ENCODE results near the gene SLC39A11.
"Not testable (repeated sequence)": the region's sequence is repeated elsewhere in the genome, so short reads cannot be mapped to it uniquely, and the experiment has no call there.

SLC39A11 gene

GRCh38 chr17:73107191-73107590 lies 14.7 kb upstream of the SLC39A11 start:
- no peak for DNase-seq (ENCODE audit: low read depth)

- DNase-seq (ENCODE audit: low read depth) = no peak
Observed at GRCh38 chr17:73105431-73105830, 12.9 kb upstream of the SLC39A11 start.

DNA sequence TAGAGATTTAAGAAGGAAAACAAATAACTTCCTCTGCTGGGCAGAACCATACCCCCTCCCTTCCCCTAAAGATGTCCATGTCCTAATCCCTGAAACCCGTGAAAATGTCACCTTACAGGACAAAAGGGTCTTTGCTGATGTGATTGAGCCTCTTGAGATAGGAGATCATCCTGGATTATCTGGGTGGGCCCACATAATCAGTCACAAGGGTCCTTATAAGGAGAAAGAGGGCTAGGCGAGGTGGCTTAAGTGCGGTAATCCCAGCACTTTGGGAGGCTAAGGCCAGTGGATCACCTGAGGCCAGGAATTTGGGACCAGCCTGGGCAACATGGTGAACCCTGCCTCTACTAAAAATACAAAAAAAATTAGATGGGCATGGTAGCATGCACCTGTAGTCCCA lies 12.0 kb upstream of the SLC39A11 start:
- DNase-seq (ENCODE audit: low read depth) = no peak

DNA sequence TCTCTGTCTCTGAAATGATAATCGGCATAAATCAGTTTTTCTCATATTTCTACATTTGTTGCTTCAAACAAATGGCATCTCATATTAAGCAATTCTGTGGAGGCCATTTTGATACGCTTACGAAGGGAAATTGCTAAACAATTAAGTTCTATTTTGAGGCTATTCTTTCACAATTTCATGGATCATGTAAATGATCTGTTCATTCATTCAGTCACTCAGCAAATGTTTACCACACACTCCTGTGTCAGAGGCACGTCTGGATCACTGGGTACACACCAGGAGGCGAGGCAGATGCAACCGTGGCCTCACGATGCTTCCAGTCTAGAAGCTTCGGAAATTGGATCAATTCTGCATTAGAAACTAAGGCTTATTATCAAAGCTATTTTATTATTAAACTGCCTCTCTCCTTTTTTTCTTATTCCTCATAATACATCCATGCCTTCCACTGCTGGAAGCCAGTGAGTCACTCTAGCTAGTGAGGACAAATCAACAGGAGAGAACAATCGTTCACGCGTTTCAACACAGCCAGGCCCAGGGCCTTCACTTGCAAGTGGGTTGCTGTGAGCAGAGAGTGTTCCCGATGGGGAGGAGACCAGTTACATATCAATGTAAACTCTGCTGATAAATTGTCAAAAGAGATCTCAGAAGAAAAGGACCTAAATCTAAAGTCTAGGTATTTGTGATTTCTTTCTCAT lies 11.3 kb upstream of the SLC39A11 start:
- no peak for DNase-seq (ENCODE audit: low read depth)

DNA sequence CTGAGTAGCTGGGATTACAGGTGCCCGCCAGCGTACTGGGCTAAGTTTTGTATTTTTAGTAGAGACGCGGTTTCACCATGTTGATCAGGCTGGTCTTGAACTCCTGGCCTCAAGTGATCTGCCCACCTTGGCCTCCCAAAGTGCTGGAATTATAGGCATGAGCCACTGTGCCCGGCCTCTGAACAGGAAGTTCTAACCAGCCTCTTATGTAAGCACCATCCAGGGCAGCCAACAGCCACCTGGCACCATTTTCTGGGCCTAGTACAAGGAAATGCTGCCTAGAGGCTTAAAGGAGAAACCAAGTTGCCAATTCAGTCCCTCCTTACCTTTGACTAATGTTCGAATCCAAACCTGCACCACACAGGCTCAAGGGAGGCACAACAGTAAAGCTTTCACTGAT lies 8.5 kb upstream of the SLC39A11 start:
- DNase-seq (ENCODE audit: low read depth) = no peak

DNA sequence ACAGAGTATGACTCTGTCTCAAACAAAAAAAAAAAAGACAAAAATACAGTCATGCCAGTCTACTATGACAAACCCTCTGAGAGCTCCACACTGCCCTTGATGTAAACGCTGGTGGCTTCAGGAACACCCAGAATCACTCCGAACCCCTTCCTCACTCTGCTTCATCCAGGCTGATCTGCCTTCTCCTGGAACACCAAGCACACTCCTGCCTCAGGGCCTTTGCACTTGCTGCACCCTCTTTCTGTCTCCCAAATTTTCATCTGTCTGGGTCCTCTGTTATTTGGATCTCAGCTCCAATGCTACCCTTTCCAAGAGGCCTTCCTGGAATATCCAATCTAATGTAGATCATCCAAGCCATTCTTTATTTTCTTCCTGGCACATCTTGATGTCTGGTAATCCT lies 7.9 kb upstream of the SLC39A11 start:
- no peak for DNase-seq (ENCODE audit: low read depth)

DNA sequence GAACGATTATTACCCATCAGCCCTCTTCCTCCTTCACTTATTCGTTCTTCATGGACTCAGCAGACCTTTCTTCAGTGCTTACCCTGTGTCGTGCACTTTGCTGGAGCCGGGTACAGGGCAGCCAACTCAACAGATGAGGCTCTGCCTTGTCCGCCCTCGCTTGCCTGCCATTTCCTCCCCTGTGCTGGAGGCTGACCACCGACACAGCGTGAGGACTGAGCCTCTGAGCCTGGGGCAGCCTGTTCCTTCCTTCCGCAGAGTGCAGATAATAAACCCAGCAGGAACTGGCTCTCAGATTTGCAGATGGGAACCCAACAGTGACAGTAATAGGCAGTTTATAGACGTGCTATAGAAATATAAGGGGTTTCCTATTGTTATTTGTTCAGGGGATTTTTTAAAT lies 7.0 kb upstream of the SLC39A11 start:
- DNase-seq (ENCODE audit: low read depth) = no peak

DNA sequence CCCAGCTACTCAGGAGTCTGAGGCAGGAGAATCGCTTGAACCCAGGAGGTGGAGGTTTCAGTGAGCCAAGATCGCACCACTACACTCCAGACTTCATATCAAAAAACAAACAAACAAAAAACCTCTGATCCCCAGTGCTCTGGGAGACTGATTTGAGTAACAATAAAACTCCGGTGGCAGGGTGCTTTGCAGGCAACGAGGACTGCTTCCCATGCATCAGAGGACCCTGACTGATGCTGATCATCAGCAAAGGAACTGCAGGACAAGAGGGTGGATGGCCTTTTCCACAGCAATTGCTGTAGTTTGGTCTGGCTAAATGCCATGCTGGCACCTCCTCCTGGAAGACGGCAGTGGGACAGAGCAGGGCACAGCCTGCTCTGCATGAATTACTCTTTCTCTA lies 6.4 kb upstream of the SLC39A11 start:
- DNase-seq (ENCODE audit: low read depth) = no peak

- DNase-seq (ENCODE audit: low read depth) = not testable (repeated sequence)
Observed at GRCh38 chr17:73097973-73098765, 5.7 kb upstream of the SLC39A11 start.

DNA sequence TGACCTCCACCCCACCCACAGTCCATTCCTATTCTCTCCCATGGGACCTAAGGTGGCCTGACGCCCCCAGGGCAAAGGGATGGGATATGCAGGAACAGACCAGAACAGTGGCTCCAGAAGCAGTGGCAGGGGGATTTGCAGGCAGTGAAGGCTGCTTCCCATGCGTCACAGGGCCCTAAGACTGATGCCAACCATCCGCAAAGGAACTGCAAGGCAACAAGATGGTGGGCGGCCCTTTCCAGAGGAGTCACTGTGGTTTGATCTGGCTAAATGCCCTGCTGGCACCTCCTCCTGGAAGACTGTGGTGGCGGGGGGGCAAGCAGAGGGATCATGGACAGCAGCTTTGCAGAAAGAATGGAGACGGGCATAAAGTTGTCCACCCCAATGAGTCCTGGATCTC lies 4.4 kb upstream of the SLC39A11 start:
- no peak for DNase-seq (ENCODE audit: low read depth)

GRCh38 chr17:73096211-73096610 lies 3.7 kb upstream of the SLC39A11 start:
- DNase-seq (ENCODE audit: low read depth) = no peak

DNA sequence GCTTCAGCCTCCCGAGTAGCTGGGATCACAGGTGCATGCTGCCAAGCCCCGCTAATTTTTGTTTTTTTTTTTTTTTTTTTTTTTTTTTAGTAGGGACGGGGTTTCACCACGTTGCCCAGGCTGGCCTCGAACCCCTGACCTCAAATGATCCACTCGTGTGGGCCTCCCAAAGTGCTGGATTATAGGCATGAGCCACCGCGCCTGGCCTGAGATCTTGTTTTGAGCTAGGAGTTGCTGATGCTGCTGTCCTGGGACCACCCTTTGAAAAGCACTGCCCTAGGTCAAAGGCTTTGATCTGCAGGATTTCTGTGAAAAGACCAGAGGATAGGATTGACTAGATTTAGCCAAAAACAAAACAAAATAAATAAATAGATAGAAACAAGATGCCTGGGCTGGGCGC lies 798 bp upstream of the SLC39A11 start:
- DNase-seq (ENCODE audit: low read depth) = no peak

DNA sequence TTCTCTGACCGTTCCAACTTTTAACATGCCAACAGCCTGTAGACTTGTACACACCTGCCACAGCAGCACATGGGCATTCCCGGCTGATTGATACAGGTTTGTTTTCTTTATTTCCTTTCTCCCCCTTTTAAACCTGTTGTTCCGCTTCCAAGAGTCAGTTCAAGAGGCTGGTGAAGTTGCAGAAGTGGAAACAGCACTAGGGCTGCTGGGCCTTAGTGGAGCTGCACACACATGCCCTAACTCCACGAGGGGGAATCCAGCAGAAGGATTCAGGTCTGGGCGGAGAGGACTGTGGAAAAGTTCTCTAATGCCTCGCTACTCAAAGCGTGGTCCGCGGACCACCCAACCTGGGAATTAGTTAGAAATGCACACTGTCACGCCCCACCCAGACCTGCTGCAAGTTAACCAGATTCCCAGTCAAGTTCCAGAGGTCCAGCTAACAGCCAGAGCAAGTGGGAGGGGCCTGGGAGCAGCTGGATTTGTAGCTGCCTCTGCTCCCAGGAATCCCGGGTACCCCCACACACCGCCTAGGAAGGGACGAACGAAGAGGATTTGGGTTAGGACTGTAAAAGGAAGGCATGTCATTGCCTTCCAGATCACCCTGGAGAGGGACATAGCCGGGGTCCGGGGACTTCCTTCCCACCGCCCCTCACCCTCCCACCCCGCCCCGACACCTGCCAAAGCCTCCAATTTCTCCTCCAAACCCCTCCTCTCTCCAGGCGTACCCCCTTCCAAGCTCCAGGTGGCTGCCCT lies 542 bp downstream of the SLC39A11 start:
- no peak for DNase-seq (ENCODE audit: low read depth)

DNA sequence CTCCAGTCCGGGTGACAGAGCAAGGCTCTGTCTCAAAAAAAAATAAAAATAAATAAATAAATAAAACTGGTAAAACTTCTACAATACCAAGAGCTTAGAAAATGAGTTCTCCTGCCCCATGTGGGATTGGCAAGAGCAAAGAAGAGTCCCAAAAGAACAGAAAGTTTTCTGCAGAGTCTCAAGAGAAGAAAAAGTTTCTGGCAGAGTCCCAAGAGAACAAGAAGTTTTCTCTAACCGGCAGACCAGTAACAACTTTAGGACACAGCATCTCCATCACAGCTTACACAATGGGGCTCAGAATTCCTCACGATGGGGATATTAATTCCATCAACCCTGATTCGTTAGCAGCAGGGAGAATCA lies 1.1 kb downstream of the SLC39A11 start:
- DNase-seq (ENCODE audit: low read depth) = no peak

DNA sequence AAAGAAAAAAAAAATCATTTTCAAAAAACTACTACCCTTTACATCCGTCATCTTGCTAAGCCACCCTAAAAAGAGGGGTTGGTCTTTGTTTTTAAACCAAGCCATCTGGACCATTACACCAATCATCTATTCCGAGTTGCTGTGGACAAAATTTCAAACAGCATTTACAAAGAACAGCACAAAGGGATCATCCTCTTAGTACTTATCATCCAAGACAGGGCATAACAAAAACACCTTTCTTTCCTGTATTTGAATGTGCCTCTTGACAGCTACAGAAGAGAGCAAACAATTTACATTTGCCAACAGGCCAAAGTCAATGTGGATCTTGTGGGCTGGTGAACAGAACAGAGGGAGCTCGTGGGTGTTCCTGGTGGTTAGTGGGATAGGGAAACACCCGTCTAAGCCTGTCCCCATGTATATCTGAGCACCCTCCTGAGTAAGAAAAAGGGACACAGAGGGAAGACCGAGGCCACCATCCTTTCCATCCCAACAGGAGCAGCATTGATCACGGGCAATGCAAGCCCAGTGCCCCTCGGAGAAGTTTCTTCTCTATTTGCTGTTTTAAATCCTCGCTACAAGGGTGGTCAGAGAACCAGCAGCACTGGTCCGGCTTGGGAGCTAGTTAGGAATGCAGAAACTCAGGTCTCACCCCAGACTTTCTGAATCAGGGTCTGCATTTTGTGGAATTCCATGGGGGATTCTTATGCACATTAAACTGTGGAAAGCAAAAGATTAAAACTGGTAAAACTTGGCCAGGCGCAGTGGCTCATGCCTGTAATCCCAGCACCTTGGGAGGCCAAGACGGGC lies 1.9 kb downstream of the SLC39A11 start:
- no peak for DNase-seq (ENCODE audit: low read depth)

- no peak for DNase-seq (ENCODE audit: low read depth)
Observed at GRCh38 chr17:73089322-73090317, 2.9 kb downstream of the SLC39A11 start.

DNA sequence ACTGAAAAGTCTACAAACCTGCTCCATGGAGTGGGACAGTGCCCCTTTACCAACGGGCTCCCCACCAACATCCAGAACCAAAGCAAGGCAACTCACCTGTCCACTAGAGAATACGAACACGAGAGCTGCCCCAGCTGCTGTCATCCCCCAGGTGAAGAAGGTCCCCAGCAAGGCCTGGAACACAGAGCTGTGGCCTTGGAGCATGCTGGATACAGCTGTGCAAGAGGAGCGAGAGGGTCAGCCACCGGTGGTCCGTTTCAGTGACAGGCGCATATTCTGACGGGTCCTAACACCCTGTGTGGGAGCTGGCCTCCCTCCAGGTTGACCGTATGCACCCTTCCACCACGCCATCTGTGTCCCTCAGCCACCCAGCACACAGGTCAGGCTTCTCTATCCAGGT lies 3.9 kb downstream of the SLC39A11 start:
- DNase-seq (ENCODE audit: low read depth) = no peak

DNA sequence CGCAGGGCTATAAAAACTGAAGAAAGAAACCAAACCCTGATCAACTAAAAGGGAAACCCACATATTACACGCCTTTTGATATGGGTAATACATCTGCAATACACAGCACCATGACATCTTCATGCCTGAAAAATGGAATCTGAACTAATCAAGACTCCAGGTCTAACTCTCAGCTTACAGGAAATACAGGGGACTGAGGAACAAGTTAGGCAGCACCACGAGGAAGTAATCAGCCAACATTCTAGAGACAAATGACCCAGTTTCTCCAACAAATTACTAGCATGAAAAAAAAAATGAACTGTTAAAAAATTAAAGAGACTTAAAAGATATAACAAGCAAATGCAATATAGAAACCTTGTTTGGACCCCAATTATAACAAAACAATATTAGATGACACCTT lies 9.1 kb downstream of the SLC39A11 start:
- DNase-seq (ENCODE audit: low read depth) = no peak

DNA sequence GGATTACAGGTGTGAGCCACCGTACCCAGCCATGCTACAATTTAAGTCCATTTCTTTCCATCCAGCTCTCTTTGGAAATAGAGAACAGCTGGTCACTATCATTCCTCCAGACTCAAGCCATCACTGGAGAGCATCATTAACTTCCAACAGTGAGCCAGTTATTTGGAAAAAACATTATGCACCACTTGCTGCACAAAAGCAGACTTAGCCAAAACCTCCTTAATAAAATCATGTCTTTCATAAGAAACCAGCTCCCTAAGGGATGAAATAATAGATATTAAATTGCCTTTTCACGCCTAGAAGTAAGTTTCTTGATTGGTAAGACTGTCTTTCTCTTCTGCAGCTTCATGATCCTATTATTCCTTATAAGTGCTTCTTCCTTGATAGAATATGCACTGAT lies 17.9 kb downstream of the SLC39A11 start:
- DNase-seq (ENCODE audit: low read depth) = no peak

- DNase-seq (ENCODE audit: low read depth) = no peak
Observed at GRCh38 chr17:73072219-73072962, 20.1 kb downstream of the SLC39A11 start.

Measured in activated T-helper 1 cell treated with Interleukin-2 at 50 U/mL for 16 hours (primary cell).